ENCODE results near the gene LAMC1.

GRCh38 chr1:183027031-183027430, 3.8 kb downstream of the LAMC1 start:
- TF ChIP-seq CTCF (IDR thresholded peaks at IDR 0.05) = no peak
- TF ChIP-seq POLR2A (IDR thresholded peaks at IDR 0.05) = no peak
